Loucy (cell line): Measurements from ENCODE around the gene HIRA.

ENCODE experiments used
- EZH2phosphoT487 ChIP-seq: fragments of 200-600 bp; IDR thresholded peaks from 2 replicates; pipeline ENCODE4 v1.6.1; 2018; ENCODE audit warnings: antibody characterized with exemption, mild to moderate bottlenecking, moderate library complexity, borderline replicate concordance
- TF ChIP-seq, protein P1 (sequence below): fragments of 200-600 bp; sonication (generic); conservative IDR thresholded peaks from 2 replicates; pipeline ENCODE4 v1.5.1; 2014; ENCODE audit warnings: mild to moderate bottlenecking, antibody characterized with exemption, low read length

DNA sequence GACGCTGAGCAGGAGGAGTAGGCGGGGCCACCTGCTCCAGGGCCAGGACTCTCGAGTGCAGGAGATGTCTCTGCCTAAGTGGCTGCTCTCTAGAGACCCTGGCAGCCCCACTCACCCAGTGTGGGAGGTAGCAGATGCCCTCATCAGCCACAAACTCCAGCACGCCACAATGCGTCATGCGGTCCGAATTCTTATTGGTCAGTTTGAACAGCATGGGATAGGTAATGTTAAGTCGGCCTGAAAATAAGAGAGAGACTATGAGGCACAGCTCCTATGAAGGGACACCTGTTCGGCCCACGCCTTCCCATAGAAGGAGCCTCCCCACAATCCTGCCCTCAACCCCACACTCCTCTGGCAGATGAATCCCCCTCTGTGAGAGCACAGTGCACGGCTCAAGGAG lies 40.0 kb upstream of the HIRA start:
- TF ChIP-seq, protein P1, sequence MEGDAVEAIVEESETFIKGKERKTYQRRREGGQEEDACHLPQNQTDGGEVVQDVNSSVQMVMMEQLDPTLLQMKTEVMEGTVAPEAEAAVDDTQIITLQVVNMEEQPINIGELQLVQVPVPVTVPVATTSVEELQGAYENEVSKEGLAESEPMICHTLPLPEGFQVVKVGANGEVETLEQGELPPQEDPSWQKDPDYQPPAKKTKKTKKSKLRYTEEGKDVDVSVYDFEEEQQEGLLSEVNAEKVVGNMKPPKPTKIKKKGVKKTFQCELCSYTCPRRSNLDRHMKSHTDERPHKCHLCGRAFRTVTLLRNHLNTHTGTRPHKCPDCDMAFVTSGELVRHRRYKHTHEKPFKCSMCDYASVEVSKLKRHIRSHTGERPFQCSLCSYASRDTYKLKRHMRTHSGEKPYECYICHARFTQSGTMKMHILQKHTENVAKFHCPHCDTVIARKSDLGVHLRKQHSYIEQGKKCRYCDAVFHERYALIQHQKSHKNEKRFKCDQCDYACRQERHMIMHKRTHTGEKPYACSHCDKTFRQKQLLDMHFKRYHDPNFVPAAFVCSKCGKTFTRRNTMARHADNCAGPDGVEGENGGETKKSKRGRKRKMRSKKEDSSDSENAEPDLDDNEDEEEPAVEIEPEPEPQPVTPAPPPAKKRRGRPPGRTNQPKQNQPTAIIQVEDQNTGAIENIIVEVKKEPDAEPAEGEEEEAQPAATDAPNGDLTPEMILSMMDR = no peak
- TF ChIP-seq EZH2phosphoT487 = no peak
